Urothelium cell line (cell line): ENCODE measurements around the gene FAM131A.

Experiments used
- DNase-seq: peaks from one replicate; pipeline ENCODE4 v3.0.0; 2011; ENCODE audit warnings: low spot score, mixed read lengths
- FAIRE-seq: peaks from 2 replicates; lab custom pipeline; 2011; peaks lifted over from hg19 to GRCh38; lab: Jason Lieb, UNC

Gene FAM131A

DNA sequence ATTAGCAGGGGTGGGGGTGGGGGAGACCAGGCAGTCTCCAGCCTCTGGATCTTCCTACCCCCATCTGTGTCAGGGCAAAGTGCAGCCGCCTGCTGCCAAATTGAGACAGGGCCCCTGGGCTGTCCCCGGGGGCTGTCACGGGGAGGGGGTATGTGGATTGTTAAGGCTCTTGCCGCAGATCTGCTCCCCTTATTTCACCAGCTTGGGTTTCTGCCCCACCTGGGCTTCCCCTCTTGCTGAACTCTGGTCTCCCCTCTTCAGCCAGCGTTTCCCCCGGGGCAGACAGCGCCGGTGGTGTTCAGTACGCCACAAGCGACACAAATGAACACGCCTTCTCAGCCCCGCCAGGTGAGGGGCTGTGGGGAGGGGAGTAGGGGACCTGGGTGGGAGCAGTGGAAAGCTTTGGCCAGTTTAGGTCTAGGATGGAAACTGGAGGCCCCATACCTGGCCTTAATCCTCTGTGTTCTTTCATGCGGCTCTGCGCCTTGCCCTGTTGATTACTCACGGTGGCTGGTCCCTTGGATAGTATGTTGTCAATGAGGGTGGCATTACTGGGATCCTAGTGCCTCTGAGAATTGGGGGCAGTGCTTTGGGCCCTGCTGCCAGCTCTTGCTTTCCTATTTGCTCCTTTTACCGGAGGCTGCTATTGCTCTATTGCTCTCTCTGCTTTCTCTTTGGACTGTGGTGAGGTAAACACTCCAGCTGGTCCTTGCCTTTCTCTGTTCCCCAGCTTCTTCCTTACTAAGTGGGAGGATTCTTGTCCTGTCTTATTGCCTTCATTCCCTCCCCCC is 21.3 kb upstream of the FAM131A start:
- FAIRE-seq, result no peak
- DNase-seq, result no peak

- DNase-seq, result no peak
Observed at GRCh38 chr3:184316792-184317191, 20.6 kb upstream of the FAM131A start.

GRCh38 chr3:184317201-184317600 is 20.2 kb upstream of the FAM131A start:
- FAIRE-seq (no peak), DNase-seq (no peak)

More at GRCh38 chr3:184316792-184317191, 20.6 kb upstream of the FAM131A start:
- FAIRE-seq, result no peak

DNA sequence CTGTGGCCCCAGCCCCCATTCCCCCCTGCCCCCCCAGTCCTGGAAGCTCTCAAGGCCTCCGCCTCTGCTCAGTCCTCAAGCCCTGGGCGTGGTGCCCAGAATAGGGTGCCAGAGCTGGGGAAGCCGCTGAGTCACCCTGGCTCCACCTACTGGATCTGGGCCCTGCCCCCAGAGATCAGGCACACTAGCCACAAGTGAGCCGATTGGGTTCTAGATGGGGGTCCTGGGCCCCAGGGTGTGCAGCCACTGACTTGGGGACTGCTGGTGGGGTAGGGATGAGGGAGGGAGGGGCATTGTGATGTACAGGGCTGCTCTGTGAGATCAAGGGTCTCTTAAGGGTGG is 17.3 kb upstream of the FAM131A start:
- FAIRE-seq (peak; percentile 59), DNase-seq (peak; percentile 98)

- FAIRE-seq (no peak), DNase-seq (no peak)
Observed at GRCh38 chr3:184321666-184322065, 15.7 kb upstream of the FAM131A start.

GRCh38 chr3:184322731-184323487 is 14.5 kb upstream of the FAM131A start:
- DNase-seq, result no peak
- FAIRE-seq, result no peak

- FAIRE-seq (no peak), DNase-seq (no peak)
Observed at GRCh38 chr3:184323696-184324095, 13.7 kb upstream of the FAM131A start.

- no peak for DNase-seq
- no peak for FAIRE-seq
Observed at GRCh38 chr3:184325269-184325668, 12.1 kb upstream of the FAM131A start.

DNA sequence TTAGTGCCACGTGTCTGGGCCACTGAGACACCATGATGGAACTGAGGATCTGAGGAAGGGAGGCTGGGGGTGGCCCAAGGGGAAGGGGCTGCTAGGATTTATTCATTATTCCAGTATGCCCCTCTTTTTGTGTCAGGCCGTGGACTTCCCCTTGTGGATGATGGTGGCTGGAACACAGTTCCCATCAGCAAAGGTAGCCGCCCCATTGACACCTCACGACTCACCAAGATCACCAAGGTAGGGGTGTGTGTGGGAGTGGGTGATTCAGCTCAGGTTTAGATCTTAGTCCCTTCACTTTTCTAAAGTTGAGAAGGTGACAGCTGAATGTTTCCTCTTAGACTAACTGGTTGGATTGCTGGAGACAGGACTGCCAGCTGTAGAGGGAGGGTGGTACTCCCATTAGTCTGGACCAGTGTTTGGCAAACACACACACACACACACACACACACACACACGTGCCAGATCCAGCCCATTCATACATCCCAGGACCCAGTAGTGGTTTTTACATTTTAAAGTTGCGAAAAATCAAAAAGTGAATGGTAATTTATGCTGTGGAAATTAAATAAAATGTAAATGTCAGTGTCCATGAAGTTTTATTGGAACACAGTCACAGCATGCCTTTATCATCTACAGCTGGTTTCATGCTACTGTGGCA is 11.6 kb upstream of the FAM131A start:
- DNase-seq, result no peak
- no peak for FAIRE-seq

GRCh38 chr3:184327171-184327570 is 10.2 kb upstream of the FAM131A start:
- FAIRE-seq (no peak), DNase-seq (no peak)

DNA sequence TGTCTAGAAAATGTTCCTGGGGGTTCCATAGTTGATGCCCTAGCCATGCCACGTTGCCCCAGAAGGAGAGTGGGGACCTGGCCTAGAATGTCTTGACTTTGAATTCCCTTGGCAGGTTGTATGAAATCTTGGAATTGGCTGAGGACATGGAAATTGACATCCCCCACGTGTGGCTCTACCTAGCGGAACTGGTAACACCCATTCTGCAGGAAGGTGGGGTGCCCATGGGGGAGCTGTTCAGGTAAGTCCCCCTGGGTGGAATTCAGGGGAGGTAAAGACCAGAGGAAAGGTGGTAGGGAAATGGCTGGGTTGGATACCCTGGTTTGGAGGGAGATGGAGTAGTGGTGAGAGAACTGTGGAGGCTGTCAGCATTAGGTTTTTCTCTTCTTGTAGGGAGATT is 8.9 kb upstream of the FAM131A start:
- no peak for FAIRE-seq
- DNase-seq, result no peak

GRCh38 chr3:184332370-184333090 is 4.9 kb upstream of the FAM131A start:
- DNase-seq, result peak; percentile 51
- FAIRE-seq, result peak; percentile 13

DNA sequence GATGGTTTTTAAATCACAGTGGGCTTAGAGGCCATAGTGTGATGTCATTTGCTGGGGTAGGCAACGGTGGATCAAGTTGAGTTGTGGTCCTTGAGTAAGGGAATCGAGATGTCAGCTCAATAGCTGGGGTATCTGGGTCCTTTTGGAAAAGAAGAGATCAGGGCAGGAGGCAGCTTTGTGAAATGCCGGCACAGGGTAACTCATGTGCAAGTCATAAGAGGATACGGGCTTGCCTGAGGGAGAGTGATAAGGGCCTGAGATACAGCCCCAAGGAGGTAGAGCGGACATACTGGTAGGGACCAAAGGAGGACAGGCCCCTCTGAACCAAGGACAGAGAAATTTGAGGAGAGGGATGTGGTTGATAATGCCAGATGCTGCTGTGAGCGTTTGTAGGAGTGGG is 4.2 kb upstream of the FAM131A start:
- FAIRE-seq (no peak), DNase-seq (no peak)

DNA sequence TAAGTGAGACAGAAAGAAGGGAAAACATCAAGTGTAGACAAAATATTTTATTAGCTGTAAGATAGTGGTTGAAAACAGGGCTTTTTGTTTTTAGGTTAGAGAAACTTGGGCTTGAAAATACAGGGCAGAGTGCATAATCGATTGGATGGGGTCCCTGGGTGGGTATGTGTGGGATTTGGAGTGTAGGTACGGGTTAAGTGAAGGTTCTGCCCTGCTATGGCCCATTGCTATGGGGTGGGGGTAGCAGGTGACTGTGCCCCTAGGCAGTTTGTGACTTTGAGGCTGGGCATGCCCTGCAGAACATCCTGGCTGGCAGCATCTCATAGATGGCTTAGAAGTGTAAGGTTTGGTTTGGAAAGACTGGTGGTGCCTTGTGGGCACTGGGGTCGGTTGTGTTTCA is 3.7 kb upstream of the FAM131A start:
- FAIRE-seq, result no peak
- DNase-seq, result no peak

DNA sequence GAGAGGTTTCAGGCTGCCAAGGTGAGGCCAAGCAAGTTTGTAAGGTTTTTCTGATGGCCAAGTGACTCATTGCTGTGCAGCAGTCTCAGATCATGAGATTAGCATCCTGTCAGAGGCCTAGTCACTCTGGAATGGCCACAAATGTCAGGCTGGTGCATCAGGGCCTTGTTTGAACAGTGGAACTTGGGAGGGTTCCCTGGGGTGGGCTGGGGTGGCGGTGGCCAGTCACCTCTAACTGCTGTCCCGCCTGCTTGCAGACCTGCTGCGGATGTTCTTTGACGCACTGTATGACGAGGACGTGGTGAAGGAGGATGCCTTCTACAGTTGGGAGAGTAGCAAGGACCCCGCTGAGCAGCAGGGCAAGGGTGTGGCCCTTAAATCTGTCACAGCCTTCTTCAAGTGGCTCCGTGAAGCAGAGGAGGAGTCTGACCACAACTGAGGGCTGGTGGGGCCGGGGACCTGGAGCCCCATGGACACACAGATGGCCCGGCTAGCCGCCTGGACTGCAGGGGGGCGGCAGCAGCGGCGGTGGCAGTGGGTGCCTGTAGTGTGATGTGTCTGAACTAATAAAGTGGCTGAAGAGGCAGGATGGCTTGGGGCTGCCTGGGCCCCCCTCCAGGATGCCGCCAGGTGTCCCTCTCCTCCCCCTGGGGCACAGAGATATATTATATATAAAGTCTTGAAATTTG is 2.8 kb upstream of the FAM131A start:
- DNase-seq, result no peak
- FAIRE-seq, result no peak

- no peak for DNase-seq
- FAIRE-seq, result no peak
Observed at GRCh38 chr3:184335291-184335660, 2.1 kb upstream of the FAM131A start.

DNA sequence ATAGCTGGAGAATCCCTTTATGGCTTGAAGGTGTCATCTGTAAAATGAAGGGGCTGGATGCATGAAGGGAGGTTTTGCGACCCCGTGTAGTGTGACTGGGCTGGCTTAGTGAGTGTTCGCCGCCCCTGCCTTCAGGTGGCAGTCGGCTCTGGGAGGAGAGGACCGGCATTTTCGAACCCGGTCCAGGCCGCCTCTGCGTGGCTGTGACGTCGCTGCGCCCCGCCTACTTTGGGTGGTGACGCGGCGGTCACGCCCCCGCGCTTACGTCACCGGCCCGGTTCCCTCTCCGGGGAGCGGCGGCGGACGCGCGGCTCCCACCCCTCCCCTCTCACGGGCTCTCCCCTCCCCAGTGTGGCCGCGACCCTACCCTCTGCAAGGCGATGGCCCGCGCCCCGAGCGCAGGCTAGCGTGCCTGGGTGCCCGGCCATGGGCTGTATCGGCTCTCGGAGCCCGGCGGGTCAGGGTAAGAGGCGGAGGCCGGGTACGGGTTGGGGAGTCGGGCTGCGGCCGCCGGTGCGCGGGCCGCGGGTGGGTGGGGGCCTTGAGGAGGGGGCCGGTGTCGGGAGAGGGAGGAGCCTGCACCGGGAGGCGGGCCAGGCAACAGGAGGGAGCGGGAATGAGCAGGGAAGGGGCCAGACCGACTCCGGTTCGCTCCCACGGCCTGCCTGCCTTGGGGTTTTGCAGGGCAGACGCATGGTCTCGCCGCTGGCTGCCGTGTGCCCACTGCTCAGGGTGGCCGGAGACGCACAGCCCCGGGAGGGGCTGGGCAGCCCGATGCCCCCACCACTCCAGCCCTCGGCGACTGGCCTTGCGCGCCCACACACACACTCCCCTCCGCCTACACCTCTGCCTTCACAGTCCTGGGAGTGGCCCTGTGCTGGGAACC is 1.5 kb upstream of the FAM131A start:
- peak; percentile 17 for FAIRE-seq
- peak; percentile 78 for DNase-seq

DNA sequence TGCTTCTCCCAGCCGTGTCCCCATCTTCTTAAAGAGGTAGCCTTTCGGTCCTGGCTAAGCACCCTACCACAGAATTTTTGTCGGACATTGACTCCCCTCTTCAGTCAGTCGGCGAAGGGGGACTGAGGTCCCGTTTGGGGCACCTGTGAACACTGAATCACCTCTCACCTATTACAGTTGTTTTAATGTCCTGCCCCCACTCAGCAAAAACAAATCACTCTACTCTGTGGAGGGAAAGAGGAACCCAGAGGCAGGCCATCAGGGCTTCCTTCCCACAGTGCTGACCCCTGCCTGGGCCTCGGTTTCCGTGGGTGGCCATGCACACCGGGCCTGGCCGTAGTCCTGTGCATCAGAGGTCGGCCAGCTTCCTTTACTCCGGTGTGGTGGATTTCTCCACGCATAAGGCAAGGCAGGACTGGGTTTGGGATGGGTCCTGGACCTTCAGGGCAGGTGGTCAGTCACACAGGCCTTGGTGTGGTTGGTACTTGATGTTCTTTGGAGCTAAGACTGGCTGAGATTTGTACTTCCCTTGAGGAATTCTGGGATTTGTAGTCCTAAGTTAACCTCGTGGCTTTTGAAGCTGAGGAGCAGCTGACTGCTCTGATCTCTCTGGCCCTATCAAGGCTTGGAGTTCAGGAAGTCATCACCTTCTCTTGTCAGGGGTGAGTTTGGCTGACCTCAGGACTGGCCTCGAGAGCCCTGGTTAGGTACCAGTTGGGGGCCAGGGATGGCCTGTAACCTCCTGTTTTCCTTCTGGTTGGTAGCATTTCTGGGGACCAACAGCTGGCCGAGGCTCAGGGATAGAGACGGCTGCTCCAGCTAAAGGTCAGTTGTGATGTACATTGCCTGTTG is 627 bp upstream of the FAM131A start:
- FAIRE-seq, result peak; percentile 58
- DNase-seq, result peak; percentile 50

DNA sequence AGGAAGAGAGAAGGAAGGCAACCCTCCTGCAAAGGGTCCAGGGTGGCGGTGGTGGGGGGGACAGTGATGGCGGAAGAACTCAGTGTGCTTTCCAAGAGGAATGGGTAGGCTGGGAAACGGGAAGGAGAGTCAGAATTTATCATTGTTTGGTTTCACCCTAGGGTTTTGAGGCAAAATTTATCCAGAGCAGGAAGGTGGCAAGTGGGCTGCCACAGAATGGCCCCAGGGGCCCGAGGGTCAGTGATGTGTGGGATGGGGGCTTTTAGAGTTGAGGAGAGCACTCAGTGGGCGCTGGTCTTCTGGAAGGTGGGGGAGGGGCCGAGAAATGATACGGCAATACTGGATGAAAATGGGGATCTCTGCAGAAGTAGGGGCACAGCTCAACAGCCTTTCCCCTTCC is 581 bp downstream of the FAM131A start:
- no peak for FAIRE-seq
- no peak for DNase-seq
